ENCODE data around the gene CFAP410.

GRCh38 chr21:44290327-44291077 is 48.7 kb downstream of the CFAP410 start:
- no peak for TF ChIP-seq EZH2phosphoT487 (IDR thresholded peaks at IDR 0.05; ENCODE audit: insufficient read depth, low read depth)
- no peak for TF ChIP-seq EZH2 (IDR thresholded peaks at IDR 0.05; ENCODE audit: insufficient read depth, poor library complexity, severe bottlenecking)
